Immature natural killer cell (primary cell): ENCODE data around the gene PHOX2A. TPM values are rescaled to one million over a fixed set of nuclear protein-coding genes. Genes with fewer than 3 reads are reported as not detected.

ENCODE experiments used
- DNase-seq, 3 donors: peaks; one replicate each; pipeline ENCODE4 v3.0.0; 2022; ENCODE audit warnings: mixed read lengths in 1 of 3
- H3K27ac Mint-ChIP-seq, 6 donors: one replicate each; pipeline ENCODE4 v1.8.0; 2020; ENCODE audit warnings: mixed read lengths in 6 of 6, mild to moderate bottlenecking in 5 of 6, inconsistent platforms in 4 of 6, moderate library complexity in 3 of 6
- H3K27me3 Mint-ChIP-seq, 3 donors: one replicate each; pipeline ENCODE4 v1.8.0; 2020 to 2021; ENCODE audit warnings: low read depth in 3 of 3, mild to moderate bottlenecking in 3 of 3, mixed read lengths in 3 of 3, moderate library complexity in 3 of 3, inconsistent platforms in 1 of 3
- H3K36me3 Mint-ChIP-seq, 3 donors: one replicate each; pipeline ENCODE4 v1.8.0; 2020; ENCODE audit warnings: mixed read lengths in 3 of 3, inconsistent platforms in 2 of 3, mild to moderate bottlenecking in 2 of 3
- H3K4me1 Mint-ChIP-seq, 2 donors: one replicate each; pipeline ENCODE4 v1.8.0; 2020; ENCODE audit warnings: inconsistent platforms in 2 of 2, mild to moderate bottlenecking in 2 of 2, mixed read lengths in 2 of 2, moderate library complexity in 1 of 2
- H3K4me3 Mint-ChIP-seq, 5 donors: one replicate each; pipeline ENCODE4 v1.8.0; 2020; ENCODE audit warnings: mild to moderate bottlenecking in 5 of 5, mixed read lengths in 5 of 5, inconsistent platforms in 3 of 5, moderate library complexity in 3 of 5
- H3K9me3 Mint-ChIP-seq, 6 donors: one replicate each; pipeline ENCODE4 v1.8.0; 2020; ENCODE audit warnings: mild to moderate bottlenecking in 6 of 6, mixed read lengths in 6 of 6, inconsistent platforms in 4 of 6, moderate library complexity in 3 of 6
- polyA plus RNA-seq, 3 donors: library from polyadenylated mRNA; unstranded; fragments of 300-500 nt; fragmentation: Illumina TruSeq; gene quantifications; one replicate each; pipeline ENCODE4 v1.2.3, GENCODE V29; 2021

Gene PHOX2A
- polyA plus RNA-seq, 3 donors from 2014 or later, result not detected

GRCh38 chr11:72189455-72190250, 54.3 kb downstream of the PHOX2A start:
- no peaks in the 10 kb centered on the region for H3K27me3 Mint-ChIP-seq

More at GRCh38 chr11:72189455-72190250, 54.3 kb downstream of the PHOX2A start:
- Mint-ChIP-seq H3K4me3 (no peak overlapping the region), H3K9me3 (no peaks in the 10 kb centered on the region), H3K4me1 (no peaks in the 10 kb centered on the region), H3K27ac (no peak overlapping the region), H3K36me3 (no peaks in the 10 kb centered on the region)
- no peak for DNase-seq

Other genes starting within 250 kb of the PHOX2A start
- gene IL18BP, start 245.3 kb downstream of the PHOX2A start, polyA plus RNA-seq, result 10 to 100 TPM in 1 of 3 donors, 1 to 10 TPM in 2; 6.0 to 22.6 (median 8.6) TPM
- 10 to 100 TPM in 2 of 3 donors, 1 to 10 TPM in 1; 2.7 to 92.5 (median 10.5) TPM for gene NUMA1, start 163.6 kb downstream of the PHOX2A start, polyA plus RNA-seq
- 1 to 10 TPM in 2 of 3 donors, not detected in 1; 3.4 to 4.7 TPM for gene LRRC51, start 163.3 kb downstream of the PHOX2A start, polyA plus RNA-seq
- gene LAMTOR1, start 140.9 kb downstream of the PHOX2A start, polyA plus RNA-seq, result 100 to 1,000 TPM; 110 to 181 (median 138) TPM
- gene TOMT, start 138.3 kb downstream of the PHOX2A start, polyA plus RNA-seq, result not detected
- 10 to 100 TPM; 70.9 to 76.7 (median 75.2) TPM for gene ANAPC15, start 131.5 kb downstream of the PHOX2A start, polyA plus RNA-seq
- gene FOLR3, start 108.5 kb downstream of the PHOX2A start, polyA plus RNA-seq, result under 1 TPM in 1 of 3 donors, not detected in 2; 0.28 TPM
- gene FOLR1, start 52.0 kb downstream of the PHOX2A start, polyA plus RNA-seq, result not detected
- gene FOLR2, start 27.4 kb downstream of the PHOX2A start, polyA plus RNA-seq, result 1 to 10 TPM in 1 of 3 donors, not detected in 2; 1.2 TPM
- 10 to 100 TPM in 1 of 3 donors, 1 to 10 TPM in 2; 3.5 to 13.8 (median 5.8) TPM for gene INPPL1, start 19.4 kb downstream of the PHOX2A start, polyA plus RNA-seq
- 1 to 10 TPM; 3.8 to 6.9 (median 4.0) TPM for gene CLPB, start 190.4 kb upstream of the PHOX2A start, polyA plus RNA-seq